H1 (cell line): ENCODE data around the gene BRIX1. TPM values are rescaled to one million over a fixed set of nuclear protein-coding genes. Genes with fewer than 3 reads are reported as not detected.

Experiments used
- CTCF ChIA-PET: fragments of 300-600 bp; sonication (Branson Sonifier 250); formaldehyde crosslinking; loops from one replicate; lab custom pipeline; 2021; ENCODE audit not compliant: partially characterized antibody; lab: Charles Lee
- POLR2A ChIA-PET: fragments of 300-600 bp; sonication (Branson Sonifier 250); formaldehyde crosslinking; loops from one replicate; lab custom pipeline; 2021; ENCODE audit warnings: inconsistent platforms; ENCODE audit not compliant: partially characterized antibody; lab: Charles Lee
- DNase-seq, 2 experiments: peaks; one replicate each; pipeline versions ENCODE4 v3.0.0 to v3.0.0-alpha.2; 2010 to 2022; ENCODE audit warnings: low spot score in 2 of 2, low read depth in 1 of 2, mixed read lengths in 1 of 2
- FAIRE-seq: peaks from 2 replicates; lab custom pipeline; 2011; peaks lifted over from hg19 to GRCh38; lab: Jason Lieb, UNC
- H2AFZ ChIP-seq: 2 replicates; pipeline ENCODE4 v1.8.1; 2012; ENCODE audit warnings: low read length, inconsistent platforms
- H2AK5ac ChIP-seq: 2 replicates; pipeline ENCODE4 v1.6.1; 2013; ENCODE audit warnings: low read depth, low read length
- H2BK120ac ChIP-seq: replicated peaks from 2 replicates; pipeline ENCODE3; 2013; ENCODE audit warnings: low read depth, low read length, inconsistent platforms
- H2BK12ac ChIP-seq: 2 replicates; pipeline ENCODE4 v1.6.1; 2013; ENCODE audit warnings: low read depth, low read length
- H2BK15ac ChIP-seq: 2 replicates; pipeline ENCODE4 v1.6.1; 2013; ENCODE audit warnings: low read length
- H2BK20ac ChIP-seq: 2 replicates; pipeline ENCODE4 v1.6.1; 2013; ENCODE audit warnings: low read length
- H2BK5ac ChIP-seq: 2 replicates; pipeline ENCODE4 v1.6.1; 2013; ENCODE audit warnings: low read depth, low read length
- H3K14ac ChIP-seq: 2 replicates; pipeline ENCODE4 v1.6.1; 2013; ENCODE audit warnings: inconsistent platforms; ENCODE audit not compliant: insufficient read length
- H3K18ac ChIP-seq: 2 replicates; pipeline ENCODE4 v1.6.1; 2013; ENCODE audit warnings: low read length; ENCODE audit errors: extremely low read depth
- H3K23ac ChIP-seq: 2 replicates; pipeline ENCODE4 v1.6.1; 2013; ENCODE audit warnings: inconsistent platforms; ENCODE audit not compliant: insufficient read length
- H3K23me2 ChIP-seq: 2 replicates; pipeline ENCODE4 v1.6.1; 2013; ENCODE audit warnings: low read depth, low read length
- H3K27ac ChIP-seq: 2 replicates; pipeline ENCODE4 v1.6.1; 2011; ENCODE audit warnings: low read depth, low read length, inconsistent platforms
- H3K27me3 ChIP-seq, 4 experiments: replicated peaks in 1 of 4; 1 replicate in 1 of 4; 2 replicates in 3 of 4; pipeline versions ENCODE4 v1.6.1 to v1.8.1; 2011 to 2013; ENCODE audit warnings: low read length in 3 of 4, mild to moderate bottlenecking in 3 of 4, inconsistent platforms in 2 of 4, mixed read lengths in 2 of 4, moderate library complexity in 1 of 4; ENCODE audit not compliant: control insufficient read depth in 3 of 4, insufficient read depth in 3 of 4; ENCODE audit errors: extremely low read depth in 1 of 4
- H3K36me3 ChIP-seq, 4 experiments: 2 replicates each; pipeline versions ENCODE4 v1.6.1 to v1.8.1; 2011 to 2013; ENCODE audit warnings: mild to moderate bottlenecking in 4 of 4, low read length in 3 of 4, moderate library complexity in 2 of 4, control low read depth in 1 of 4, inconsistent platforms in 1 of 4; ENCODE audit not compliant: insufficient read depth in 4 of 4, control insufficient read depth in 2 of 4
- H3K4ac ChIP-seq: replicated peaks from 2 replicates; pipeline ENCODE3; 2013; ENCODE audit warnings: low read length, low read depth, mixed read lengths, inconsistent platforms; ENCODE audit not compliant: insufficient read length
- H3K4me1 ChIP-seq, 4 experiments: replicated peaks in 1 of 4; 1 replicate in 1 of 4; 2 replicates in 3 of 4; pipeline versions ENCODE4 v1.6.1 to v1.8.1; 2011 to 2013; ENCODE audit warnings: low read length in 3 of 4, inconsistent platforms in 2 of 4, mixed read lengths in 1 of 4; ENCODE audit not compliant: insufficient read depth in 4 of 4, control insufficient read depth in 3 of 4
- H3K4me2 ChIP-seq, 2 experiments: 2 replicates each; pipeline versions ENCODE4 v1.6.1 to v1.8.1; 2011 to 2013; ENCODE audit warnings: low read depth in 2 of 2, low read length in 2 of 2, control low read depth in 1 of 2, inconsistent platforms in 1 of 2, mild to moderate bottlenecking in 1 of 2; ENCODE audit not compliant: insufficient read depth in 1 of 2
- H3K4me3 ChIP-seq, 4 experiments: fragments of 200-600, 300-600 bp in 1 of 4; sonication (generic), shearing (Covaris generic), sonication (Bioruptor Twin) in 1 of 4; 2 replicates each; pipeline versions ENCODE4 v1.5.1 to v1.8.1; 2011 to 2016; ENCODE audit warnings: low read length in 4 of 4, low read depth in 3 of 4, control low read depth in 2 of 4, inconsistent platforms in 2 of 4, mild to moderate bottlenecking in 2 of 4, mixed read lengths in 1 of 4, moderate library complexity in 1 of 4; ENCODE audit not compliant: insufficient read depth in 2 of 4; ENCODE audit errors: extremely low read depth in 1 of 4
- H3K56ac ChIP-seq: replicated peaks from 2 replicates; pipeline ENCODE3; 2013; ENCODE audit warnings: low read depth, mild to moderate bottlenecking, mixed read lengths, low read length, inconsistent platforms; ENCODE audit not compliant: insufficient read length
- H3K79me1 ChIP-seq: 2 replicates; pipeline ENCODE4 v1.6.1; 2013; ENCODE audit warnings: low read depth, low read length, control low read depth
- H3K79me2 ChIP-seq, 2 experiments: 2 replicates each; pipeline versions ENCODE4 v1.6.1 to v1.8.1; 2012 to 2013; ENCODE audit warnings: low read length in 2 of 2, mild to moderate bottlenecking in 2 of 2, inconsistent platforms in 1 of 2; ENCODE audit not compliant: insufficient read depth in 2 of 2, control insufficient read depth in 1 of 2
- H3K9ac ChIP-seq, 4 experiments: replicated peaks in 1 of 4; 1 replicate in 1 of 4; 2 replicates in 3 of 4; pipeline versions ENCODE4 v1.6.1 to v1.8.1; 2011 to 2013; ENCODE audit warnings: low read depth in 3 of 4, low read length in 3 of 4, control low read depth in 2 of 4, mild to moderate bottlenecking in 2 of 4, moderate library complexity in 2 of 4, inconsistent platforms in 1 of 4; ENCODE audit errors: extremely low read depth in 1 of 4
- H3K9me3 ChIP-seq, 2 experiments: 2 replicates each; pipeline versions ENCODE4 v1.6.1 to v1.8.1; 2012 to 2013; ENCODE audit warnings: mild to moderate bottlenecking in 2 of 2, moderate library complexity in 2 of 2, control low read depth in 1 of 2, inconsistent platforms in 1 of 2, low read depth in 1 of 2, low read length in 1 of 2, mixed read lengths in 1 of 2; ENCODE audit not compliant: insufficient read depth in 2 of 2
- H4K20me1 ChIP-seq, 2 experiments: replicated peaks in 1 of 2; 2 replicates each; pipeline versions ENCODE3 to v1.8.1; 2011 to 2013; ENCODE audit warnings: inconsistent platforms in 2 of 2, low read length in 2 of 2, mild to moderate bottlenecking in 1 of 2; ENCODE audit not compliant: insufficient read depth in 2 of 2, control insufficient read depth in 1 of 2
- H4K5ac ChIP-seq: 2 replicates; pipeline ENCODE4 v1.6.1; 2013; ENCODE audit warnings: low read length, low read depth, mixed read lengths, inconsistent platforms; ENCODE audit not compliant: insufficient read length
- H4K8ac ChIP-seq: 2 replicates; pipeline ENCODE4 v1.8.0; 2013; ENCODE audit warnings: mild to moderate bottlenecking, moderate library complexity, low read length, inconsistent platforms; ENCODE audit not compliant: insufficient read depth; ENCODE audit errors: extremely low read depth
- H4K91ac ChIP-seq: replicated peaks from 2 replicates; pipeline ENCODE3; 2013; ENCODE audit warnings: low read length, mixed read lengths, inconsistent platforms; ENCODE audit not compliant: insufficient read length
- CTBP2 ChIP-seq: IDR thresholded peaks from 2 replicates; pipeline ENCODE4 v1.7.0; 2011; ENCODE audit warnings: borderline replicate concordance, mild to moderate bottlenecking, moderate library complexity, mixed read lengths, low read length; ENCODE audit not compliant: insufficient read depth, insufficient read length
- SP1 ChIP-seq: IDR thresholded peaks from 2 replicates; pipeline ENCODE4 v1.6.1; 2011; ENCODE audit warnings: low read depth, low read length
- ZNF274 ChIP-seq: IDR thresholded peaks from 2 replicates; pipeline ENCODE4 v1.7.0; 2012; ENCODE audit warnings: low read length, borderline replicate concordance; ENCODE audit errors: extremely low read depth
- WGBS, 2 experiments: shearing (Covaris generic) in 1 of 2; methylation state at CpG; one replicate each; pipeline versions ENCODE4 v1.1.6 to v1.1.7; 2013 to 2015; ENCODE audit warnings: low lambda C conversion rate in 2 of 2, mixed read lengths in 2 of 2, inconsistent platforms in 1 of 2, low coverage in 1 of 2, missing lambda C conversion rate in 1 of 2; ENCODE audit not compliant: insufficient replicate concordance in 2 of 2, insufficient coverage in 1 of 2, insufficient read length in 1 of 2; ENCODE audit errors: extremely low coverage in 1 of 2, missing lambda C conversion rate in 1 of 2; 5-methylcytosine and 5-hydroxymethylcytosine counted together
- polyA plus RNA-seq, 7 experiments: library from polyadenylated mRNA; depleted of rRNA in 3 of 7; stranded (reverse) in 5 of 7; unstranded in 2 of 7; fragments of >200 nt in 5 of 7; fragments of 200-250 nt in 2 of 7; gene quantifications; 1 replicate in 5 of 7; 2 replicates in 1 of 7; 4 replicates in 1 of 7; pipeline versions ENCODE4 v1.2.1 to v1.2.3, GENCODE V29; 2011 to 2013; ENCODE audit warnings: missing spikeins in 2 of 7, mixed read lengths in 2 of 7
- total RNA-seq: library from RNA; stranded (reverse); fragmentation: NEBNext Ultra II Directional; extraction: Animal tissue kit (Norgen Biotek cat#: 25700); gene quantifications from 2 replicates; pipeline ENCODE4 v1.2.1, GENCODE V29; 2021

BRIX1 gene
- total and polyA plus RNA-seq, 2 of the 8 experiments (the other 6 are each of a cell fraction or from before 2014, with no cell fraction given), result 26.9 to 71.7 TPM

- H3K9me3 ChIP-seq, result no peaks in the 10 kb centered on the region
- H3K14ac ChIP-seq, result no peak overlapping the region
- no peak for FAIRE-seq
- H3K4me2 ChIP-seq, result no peak overlapping the region
- H3K4me1 ChIP-seq, result no peaks in the 10 kb centered on the region
- no peak overlapping the region for H3K4ac ChIP-seq
- no peak overlapping the region for H3K56ac ChIP-seq
- H3K79me1 ChIP-seq, result no peaks in the 10 kb centered on the region
- no peaks in the 10 kb centered on the region for H3K36me3 ChIP-seq
- H2BK5ac ChIP-seq, result no peak overlapping the region
- no peak overlapping the region for H3K23ac ChIP-seq
- 93% methylated on average over 1 of the region's 1 CpG; no CpG with 5 or more reads in 1 of the 2 experiments for WGBS, 2 experiments
- no peaks in the 10 kb centered on the region for H3K79me2 ChIP-seq
- H2BK15ac ChIP-seq, result no peak overlapping the region
- no peak overlapping the region for H4K91ac ChIP-seq
- H2BK20ac ChIP-seq, result no peak overlapping the region
- no peaks in the 10 kb centered on the region for H3K27me3 ChIP-seq
- TF ChIP-seq SP1 (no peak), ZNF274 (no peak), CTBP2 (no peak)
- H2AK5ac ChIP-seq, result no peak overlapping the region
- POLR2A ChIA-PET, result interaction anchor here (0.7 kb wide), 1 partner anchor 556 kb away, joined by 3 read pairs; no protein-coding TSS in a partner anchor
- H2AFZ ChIP-seq, result no peak overlapping the region
- no peak overlapping the region for H3K4me3 ChIP-seq
- H4K5ac ChIP-seq, result no peak overlapping the region
- no peak overlapping the region for H3K9ac ChIP-seq
- H2BK12ac ChIP-seq, result no peak overlapping the region
- CTCF ChIA-PET, result interaction anchor here (1.1 kb wide), 1 partner anchor 11 kb away, joined by 4 read pairs; no protein-coding TSS in a partner anchor
- no peaks in the 10 kb centered on the region for H3K23me2 ChIP-seq
- H2BK120ac ChIP-seq, result no peak overlapping the region
- no peak overlapping the region for H4K8ac ChIP-seq
- no peak overlapping the region for H3K27ac ChIP-seq
- no peak for DNase-seq
- H4K20me1 ChIP-seq, result no peaks in the 10 kb centered on the region
- no peak overlapping the region for H3K18ac ChIP-seq
These were observed 55.0 kb downstream of the BRIX1 start for GRCh38 chr5:34970552-34970951.
